ENCODE measurements around the gene RGS3. TPM values are rescaled to one million over a fixed set of nuclear protein-coding genes. Genes with fewer than 3 reads are reported as not detected.

Gene RGS3
- total RNA-seq, 1 donor, result 77.4 TPM

GRCh38 chr9:113528811-113529210, 65.3 kb downstream of the RGS3 start:
- H3K9me3 ChIP-seq (ENCODE audit: low read depth, low read length), result no peaks in the 10 kb centered on the region
- H3K27ac ChIP-seq (ENCODE audit: low read depth, low read length), result no peak overlapping the region
- no peak for TF ChIP-seq CTCF (IDR thresholded peaks at IDR 0.05; ENCODE audit: extremely low read depth, low read depth, low read length)
- no peak overlapping the region for H3K4me2 ChIP-seq (ENCODE audit: insufficient read depth, low read length)
- DNase-seq (ENCODE audit: insufficient read length, low spot score, missing footprints), result no peak
- no peaks in the 10 kb centered on the region for H4K20me1 ChIP-seq (ENCODE audit: insufficient read depth, low read length)
- peaks cover 7% of the 10 kb centered on the region for H3K4me1 ChIP-seq (ENCODE audit: insufficient read depth, low read length)
- no peaks in the 10 kb centered on the region for H3K36me3 ChIP-seq (ENCODE audit: insufficient read depth, low read length)
- no peaks in the 10 kb centered on the region for H3K27me3 ChIP-seq (ENCODE audit: insufficient read depth, low read length)
- no peaks in the 10 kb centered on the region for H3K79me2 ChIP-seq (ENCODE audit: insufficient read depth, low read length)
- no peak overlapping the region for H3K4me3 ChIP-seq (ENCODE audit: insufficient read depth, low read length)
- H2AFZ ChIP-seq (ENCODE audit: low read length), result no peak overlapping the region

- no peak for TF ChIP-seq CTCF (IDR thresholded peaks at IDR 0.05; ENCODE audit: extremely low read depth, low read depth, low read length)
- Histone ChIP-seq H3K4me1 (ENCODE audit: insufficient read depth, low read length) (peaks cover under 1% of the 10 kb centered on the region), H3K36me3 (ENCODE audit: insufficient read depth, low read length) (no peaks in the 10 kb centered on the region), H3K9me3 (ENCODE audit: low read depth, low read length) (no peaks in the 10 kb centered on the region), H2AFZ (ENCODE audit: low read length) (no peak overlapping the region), H3K4me3 (ENCODE audit: insufficient read depth, low read length) (no peak overlapping the region), H3K4me2 (ENCODE audit: insufficient read depth, low read length) (no peak overlapping the region), H3K27ac (ENCODE audit: low read depth, low read length) (no peak overlapping the region), H3K79me2 (ENCODE audit: insufficient read depth, low read length) (no peaks in the 10 kb centered on the region), H4K20me1 (ENCODE audit: insufficient read depth, low read length) (no peaks in the 10 kb centered on the region), H3K27me3 (ENCODE audit: insufficient read depth, low read length) (no peaks in the 10 kb centered on the region)
- DNase-seq (ENCODE audit: insufficient read length, low spot score, missing footprints), result no peak
Observed at GRCh38 chr9:113529336-113530009, 65.9 kb downstream of the RGS3 start.

GRCh38 chr9:113530022-113530635, 66.6 kb downstream of the RGS3 start:
- Histone ChIP-seq H2AFZ (ENCODE audit: low read length) (no peak overlapping the region), H3K4me1 (ENCODE audit: insufficient read depth, low read length) (no peaks in the 10 kb centered on the region), H3K4me3 (ENCODE audit: insufficient read depth, low read length) (no peak overlapping the region), H3K27me3 (ENCODE audit: insufficient read depth, low read length) (no peaks in the 10 kb centered on the region), H3K79me2 (ENCODE audit: insufficient read depth, low read length) (no peaks in the 10 kb centered on the region), H3K4me2 (ENCODE audit: insufficient read depth, low read length) (no peak overlapping the region), H3K36me3 (ENCODE audit: insufficient read depth, low read length) (no peaks in the 10 kb centered on the region), H3K9me3 (ENCODE audit: low read depth, low read length) (no peaks in the 10 kb centered on the region), H4K20me1 (ENCODE audit: insufficient read depth, low read length) (no peaks in the 10 kb centered on the region), H3K27ac (ENCODE audit: low read depth, low read length) (no peak overlapping the region)
- no peak for DNase-seq (ENCODE audit: insufficient read length, low spot score, missing footprints)
- TF ChIP-seq CTCF (IDR thresholded peaks at IDR 0.05; ENCODE audit: extremely low read depth, low read depth, low read length), result no peak

- H3K27ac ChIP-seq (ENCODE audit: low read depth, low read length), result no peak overlapping the region
- H3K9me3 ChIP-seq (ENCODE audit: low read depth, low read length), result no peaks in the 10 kb centered on the region
- no peaks in the 10 kb centered on the region for H3K79me2 ChIP-seq (ENCODE audit: insufficient read depth, low read length)
- DNase-seq (ENCODE audit: insufficient read length, low spot score, missing footprints), result no peak
- no peaks in the 10 kb centered on the region for H3K27me3 ChIP-seq (ENCODE audit: insufficient read depth, low read length)
- no peak for TF ChIP-seq CTCF (IDR thresholded peaks at IDR 0.05; ENCODE audit: extremely low read depth, low read depth, low read length)
- H3K4me3 ChIP-seq (ENCODE audit: insufficient read depth, low read length), result no peak overlapping the region
- no peaks in the 10 kb centered on the region for H3K36me3 ChIP-seq (ENCODE audit: insufficient read depth, low read length)
- H4K20me1 ChIP-seq (ENCODE audit: insufficient read depth, low read length), result no peaks in the 10 kb centered on the region
- H3K4me1 ChIP-seq (ENCODE audit: insufficient read depth, low read length), result no peaks in the 10 kb centered on the region
- no peak overlapping the region for H2AFZ ChIP-seq (ENCODE audit: low read length)
- no peak overlapping the region for H3K4me2 ChIP-seq (ENCODE audit: insufficient read depth, low read length)
Observed at GRCh38 chr9:113530942-113531341, 67.4 kb downstream of the RGS3 start.

All from osteoblast (primary cell).